Thoracic aorta (tissue), 2 donors: Measurements from ENCODE around the gene GNAI2. TPM values are rescaled to one million over a fixed set of nuclear protein-coding genes. Genes with fewer than 3 reads are reported as not detected.
A peak's percentile ranks its signal among the peaks of the same experiment; 100 is the strongest.

Source experiments
- ATAC-seq: fragments of 150-250 bp; one replicate; pipeline ENCODE4 v1.8.0; 2017; ENCODE audit warnings: low read depth; ENCODE audit not compliant: insufficient number of reproducible peaks, low FRiP score
- DNase-seq: peaks from one replicate; pipeline ENCODE4 v3.0.0-alpha.2; 2020; ENCODE audit warnings: low spot score
- H3K27ac ChIP-seq, 2 donors: fragments of 200-600 bp; sonication (generic); 1 replicate in 1 of 2; 2 replicates in 1 of 2; pipeline ENCODE4 v1.5.1; 2016; ENCODE audit warnings: mild to moderate bottlenecking in 2 of 2, moderate library complexity in 2 of 2
- H3K27me3 ChIP-seq: fragments of 200-600 bp; sonication (generic); replicated peaks from 2 replicates; pipeline ENCODE4 v1.6.0; 2016; ENCODE audit warnings: mild to moderate bottlenecking; ENCODE audit not compliant: insufficient read depth
- H3K36me3 ChIP-seq: fragments of 200-600 bp; sonication (generic); one replicate; pipeline ENCODE4 v1.5.1; 2016
- H3K4me1 ChIP-seq, 2 donors: fragments of 200-600 bp; sonication (generic); 1 replicate in 1 of 2; 2 replicates in 1 of 2; pipeline versions ENCODE4 v1.5.1 to v1.6.0; 2016; ENCODE audit warnings: low read depth in 2 of 2, mild to moderate bottlenecking in 1 of 2; ENCODE audit not compliant: control insufficient read depth in 1 of 2
- H3K4me3 ChIP-seq: fragments of 200-600 bp; sonication (generic); 2 replicates; pipeline ENCODE4 v1.5.1; 2016; ENCODE audit warnings: mild to moderate bottlenecking
- H3K9me3 ChIP-seq: fragments of 200-600 bp; sonication (generic); 2 replicates; pipeline ENCODE4 v1.5.1; 2016
- total RNA-seq, 2 donors: library from RNA; depleted of rRNA; stranded (reverse); fragments of >200 nt; gene quantifications; one replicate each; pipeline versions ENCODE4 v1.1.0 to v1.2.3, GENCODE V29; 2016
- TF ChIP-seq, protein P1 (sequence below): fragments of 200-600 bp; sonication (generic); IDR thresholded peaks from one replicate; pipeline ENCODE4 v1.5.1; 2019; ENCODE audit warnings: antibody characterized with exemption

Gene GNAI2
- total RNA-seq, 2 donors from 2014 or later, result 183 to 337 TPM

DNA sequence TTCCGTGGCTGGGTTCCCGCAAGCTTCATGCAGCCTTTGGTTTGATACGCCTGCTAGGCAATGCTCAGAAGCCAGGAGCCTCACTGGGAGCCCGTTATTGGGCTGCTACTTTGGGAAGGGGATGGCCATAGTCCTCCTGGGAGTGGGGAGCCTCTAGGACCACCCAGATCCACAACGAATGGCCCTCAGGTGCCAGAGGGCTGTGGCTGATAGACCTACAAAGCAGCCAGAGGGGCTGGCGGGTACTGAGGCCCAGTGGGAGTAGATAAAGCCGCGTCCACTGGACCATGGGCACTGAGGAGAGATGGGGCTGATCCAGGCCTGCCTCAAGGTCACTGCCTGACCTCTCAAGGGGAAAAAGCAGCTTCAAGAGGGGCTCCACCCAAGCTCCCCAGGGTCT, 43.9 kb upstream of the GNAI2 start:
- DNase-seq (no peak), ATAC-seq (no peak)
- Histone ChIP-seq H3K27me3 (no peaks in the 10 kb centered on the region), H3K4me3 (no peak overlapping the region), H3K27ac (no peak overlapping the region), H3K4me1 (peaks cover 3 to 24% of the 10 kb centered on the region in 2 donors), H3K9me3 (no peaks in the 10 kb centered on the region), H3K36me3 (no peaks in the 10 kb centered on the region)
- TF ChIP-seq, protein P1, sequence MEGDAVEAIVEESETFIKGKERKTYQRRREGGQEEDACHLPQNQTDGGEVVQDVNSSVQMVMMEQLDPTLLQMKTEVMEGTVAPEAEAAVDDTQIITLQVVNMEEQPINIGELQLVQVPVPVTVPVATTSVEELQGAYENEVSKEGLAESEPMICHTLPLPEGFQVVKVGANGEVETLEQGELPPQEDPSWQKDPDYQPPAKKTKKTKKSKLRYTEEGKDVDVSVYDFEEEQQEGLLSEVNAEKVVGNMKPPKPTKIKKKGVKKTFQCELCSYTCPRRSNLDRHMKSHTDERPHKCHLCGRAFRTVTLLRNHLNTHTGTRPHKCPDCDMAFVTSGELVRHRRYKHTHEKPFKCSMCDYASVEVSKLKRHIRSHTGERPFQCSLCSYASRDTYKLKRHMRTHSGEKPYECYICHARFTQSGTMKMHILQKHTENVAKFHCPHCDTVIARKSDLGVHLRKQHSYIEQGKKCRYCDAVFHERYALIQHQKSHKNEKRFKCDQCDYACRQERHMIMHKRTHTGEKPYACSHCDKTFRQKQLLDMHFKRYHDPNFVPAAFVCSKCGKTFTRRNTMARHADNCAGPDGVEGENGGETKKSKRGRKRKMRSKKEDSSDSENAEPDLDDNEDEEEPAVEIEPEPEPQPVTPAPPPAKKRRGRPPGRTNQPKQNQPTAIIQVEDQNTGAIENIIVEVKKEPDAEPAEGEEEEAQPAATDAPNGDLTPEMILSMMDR, result no peak

DNA sequence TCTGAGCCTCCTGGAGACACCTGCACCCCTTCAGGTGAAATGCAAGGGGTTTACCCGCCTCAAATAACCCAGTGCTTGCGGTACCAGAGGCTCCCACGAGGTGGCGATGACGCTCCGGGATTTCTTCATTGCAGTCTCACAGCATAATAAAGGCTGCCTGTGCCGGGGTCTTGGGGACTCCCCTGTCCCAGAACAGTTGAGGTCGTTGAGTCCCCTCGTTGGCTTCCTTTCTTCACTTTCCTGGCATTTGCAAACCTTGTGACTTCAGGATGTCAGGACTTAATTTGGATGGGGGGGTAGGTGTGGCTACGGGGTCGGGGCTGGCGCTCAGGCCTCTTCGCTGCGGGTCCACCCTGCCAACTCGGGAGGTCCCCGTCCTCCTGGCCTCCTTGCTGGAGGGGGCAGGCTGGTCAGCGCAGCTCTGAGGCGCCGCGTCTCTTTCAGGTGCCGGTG, 43.3 kb upstream of the GNAI2 start:
- no peak overlapping the region for H3K4me3 ChIP-seq
- H3K27ac ChIP-seq, result no peak overlapping the region
- TF ChIP-seq, protein P1, result peak; percentile 93
- H3K4me1 ChIP-seq, result peaks cover 3 to 24% of the 10 kb centered on the region in 2 donors
- no peaks in the 10 kb centered on the region for H3K9me3 ChIP-seq
- no peaks in the 10 kb centered on the region for H3K27me3 ChIP-seq
- DNase-seq (peak; percentile 21), ATAC-seq (no peak)
- H3K36me3 ChIP-seq, result no peaks in the 10 kb centered on the region

DNA sequence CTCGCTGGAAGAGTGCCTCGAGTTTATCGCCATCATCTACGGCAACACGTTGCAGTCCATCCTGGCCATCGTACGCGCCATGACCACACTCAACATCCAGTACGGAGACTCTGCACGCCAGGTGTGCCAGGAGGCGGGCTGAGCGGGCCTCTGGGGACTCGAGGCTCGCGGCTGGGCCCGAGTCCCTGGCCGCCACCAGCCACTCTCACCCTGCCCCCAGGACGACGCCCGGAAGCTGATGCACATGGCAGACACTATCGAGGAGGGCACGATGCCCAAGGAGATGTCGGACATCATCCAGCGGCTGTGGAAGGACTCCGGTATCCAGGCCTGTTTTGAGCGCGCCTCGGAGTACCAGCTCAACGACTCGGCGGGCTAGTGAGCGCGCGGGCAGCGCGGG, 42.7 kb upstream of the GNAI2 start:
- TF ChIP-seq, protein P1, result no peak
- H3K36me3 ChIP-seq, result no peaks in the 10 kb centered on the region
- H3K4me3 ChIP-seq, result no peak overlapping the region
- H3K4me1 ChIP-seq, result peaks cover 3 to 24% of the 10 kb centered on the region in 2 donors
- DNase-seq (no peak), ATAC-seq (no peak)
- no peaks in the 10 kb centered on the region for H3K27me3 ChIP-seq
- H3K27ac ChIP-seq, result no peak overlapping the region
- H3K9me3 ChIP-seq, result no peaks in the 10 kb centered on the region

DNA sequence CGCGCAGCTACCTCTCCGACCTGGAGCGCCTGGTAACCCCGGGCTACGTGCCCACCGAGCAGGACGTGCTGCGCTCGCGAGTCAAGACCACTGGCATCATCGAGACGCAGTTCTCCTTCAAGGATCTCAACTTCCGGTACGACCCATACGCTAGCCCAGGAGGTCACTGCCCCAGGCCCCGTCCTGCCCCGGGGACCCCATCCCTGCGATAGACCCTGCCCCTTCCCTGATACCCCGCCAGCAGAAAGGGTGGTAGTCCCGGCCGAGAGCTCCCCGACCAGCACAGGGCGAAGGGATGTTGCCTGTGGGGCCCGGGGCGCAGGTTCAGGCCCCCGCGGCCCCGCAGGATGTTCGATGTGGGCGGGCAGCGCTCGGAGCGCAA, 42.3 kb upstream of the GNAI2 start:
- peaks cover 3 to 24% of the 10 kb centered on the region in 2 donors for H3K4me1 ChIP-seq
- H3K9me3 ChIP-seq, result no peaks in the 10 kb centered on the region
- TF ChIP-seq, protein P1, result no peak
- ATAC-seq, result no peak
- no peak overlapping the region for H3K27ac ChIP-seq
- no peak for DNase-seq
- H3K36me3 ChIP-seq, result no peaks in the 10 kb centered on the region
- H3K27me3 ChIP-seq, result no peaks in the 10 kb centered on the region
- H3K4me3 ChIP-seq, result peak overlapping the region; percentile 35

DNA sequence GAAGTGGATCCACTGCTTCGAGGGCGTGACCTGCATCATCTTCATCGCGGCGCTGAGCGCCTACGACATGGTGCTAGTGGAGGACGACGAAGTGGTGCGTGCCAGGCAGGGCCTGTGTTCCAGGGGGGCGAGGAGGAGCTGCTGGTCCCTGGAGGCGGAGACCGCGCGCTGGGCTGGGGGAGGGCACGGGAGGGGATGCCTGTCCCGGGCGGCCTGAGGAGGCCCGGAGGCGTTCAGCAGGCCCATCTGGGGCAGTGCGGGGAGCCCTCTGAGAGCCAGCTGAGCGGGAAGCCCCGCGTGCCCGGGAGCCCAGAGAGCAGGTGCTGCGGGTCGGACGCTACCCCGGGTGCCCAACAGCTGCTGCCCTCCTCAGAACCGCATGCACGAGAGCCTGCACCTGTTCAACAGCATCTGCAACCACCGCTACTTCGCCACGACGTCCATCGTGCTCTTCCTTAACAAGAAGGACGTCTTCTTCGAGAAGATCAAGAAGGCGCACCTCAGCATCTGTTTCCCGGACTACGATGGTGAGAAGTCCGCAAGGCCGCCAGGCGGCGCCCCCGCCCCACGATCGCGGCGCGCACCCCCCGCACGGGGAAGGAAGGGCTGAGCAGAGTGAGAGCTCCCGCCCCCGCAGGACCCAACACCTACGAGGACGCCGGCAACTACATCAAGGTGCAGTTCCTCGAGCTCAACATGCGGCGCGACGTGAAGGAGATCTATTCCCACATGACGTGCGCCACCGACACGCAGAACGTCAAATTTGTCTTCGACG, 41.7 kb upstream of the GNAI2 start:
- Histone ChIP-seq H3K9me3 (no peaks in the 10 kb centered on the region), H3K27ac (no peak overlapping the region), H3K4me1 (peaks cover 3 to 21% of the 10 kb centered on the region in 2 donors), H3K27me3 (no peaks in the 10 kb centered on the region), H3K36me3 (no peaks in the 10 kb centered on the region), H3K4me3 (peak overlapping the region; percentile 35)
- ATAC-seq (no peak), DNase-seq (no peak)
- TF ChIP-seq, protein P1, result peak; percentile 84
